NCI-H2196 (cell line): ENCODE data around the gene ACTN1.
"Not testable (repeated sequence)": the region's sequence is repeated elsewhere in the genome, so short reads cannot be mapped to it uniquely, and the experiment has no call there.

ENCODE experiments used
- DNase-seq: peaks from one replicate; lab custom pipeline; 2025; ENCODE audit not compliant: unreplicated experiment; lab: John Stamatoyannopoulos, UW

Gene ACTN1

DNA sequence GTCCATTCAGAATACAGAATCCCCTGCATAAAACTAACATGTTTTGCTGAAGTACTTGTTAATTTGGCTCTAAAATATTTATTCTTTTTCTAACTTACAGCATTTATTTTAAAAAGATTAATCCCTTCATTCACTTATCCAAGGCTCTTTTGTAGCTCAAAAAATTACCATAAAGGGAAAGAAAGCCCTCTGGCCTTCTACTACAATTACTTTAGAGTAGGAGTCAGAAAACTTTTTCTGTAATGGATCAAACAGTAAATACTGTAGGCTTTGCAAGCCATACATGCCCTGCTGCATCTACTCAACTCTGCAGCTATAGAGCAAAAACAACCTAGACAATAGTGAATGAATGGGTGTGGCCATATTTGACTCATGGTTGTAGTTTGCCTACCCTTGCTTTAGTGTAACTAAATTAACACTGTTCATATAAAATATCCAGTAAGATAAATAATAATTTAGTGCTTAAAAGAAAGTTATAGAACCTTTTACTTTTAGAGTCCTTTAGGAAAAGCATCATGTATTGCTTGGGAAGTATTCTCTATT, 112.0 kb downstream of the ACTN1 start:
- no peak for DNase-seq

DNA sequence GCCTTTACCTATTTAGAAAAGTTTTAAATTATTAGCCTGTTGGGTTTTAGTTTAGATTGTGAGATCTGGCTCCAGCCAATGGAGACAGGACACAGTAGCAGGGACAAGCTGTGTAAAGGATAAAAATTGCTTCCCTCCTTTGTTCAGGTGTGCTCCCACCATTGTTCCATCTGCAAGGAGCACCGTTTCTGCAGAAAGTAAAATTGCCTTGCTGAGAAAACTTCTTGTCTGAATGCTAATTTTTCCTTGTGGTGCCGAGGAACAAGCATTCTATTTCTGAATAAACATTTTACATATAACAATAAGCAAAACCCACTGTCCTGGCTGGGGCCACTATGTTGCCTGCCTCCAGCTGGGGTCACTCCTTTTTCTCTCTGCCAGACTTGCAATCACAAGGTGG, 113.6 kb downstream of the ACTN1 start:
- DNase-seq = no peak

DNA sequence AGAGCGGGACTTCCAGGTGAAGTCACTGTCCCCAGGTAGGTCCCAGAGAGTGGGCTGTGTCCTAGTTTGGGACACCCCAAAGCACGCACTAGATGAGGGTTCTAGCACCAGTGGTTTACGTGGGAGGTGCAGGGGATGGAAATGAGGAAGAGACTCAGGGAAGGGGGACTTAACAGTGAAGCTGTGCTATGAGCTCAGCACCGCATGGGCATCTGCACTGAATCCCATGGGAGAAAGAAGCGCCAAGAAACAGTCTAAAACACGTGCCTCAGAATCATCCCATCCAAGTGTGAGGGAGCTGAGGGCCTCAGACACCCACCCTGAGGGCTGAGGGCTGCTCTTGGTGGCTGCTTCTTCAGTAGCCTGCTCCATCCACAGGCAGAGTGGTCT, 114.7 kb downstream of the ACTN1 start:
- no peak for DNase-seq

DNA sequence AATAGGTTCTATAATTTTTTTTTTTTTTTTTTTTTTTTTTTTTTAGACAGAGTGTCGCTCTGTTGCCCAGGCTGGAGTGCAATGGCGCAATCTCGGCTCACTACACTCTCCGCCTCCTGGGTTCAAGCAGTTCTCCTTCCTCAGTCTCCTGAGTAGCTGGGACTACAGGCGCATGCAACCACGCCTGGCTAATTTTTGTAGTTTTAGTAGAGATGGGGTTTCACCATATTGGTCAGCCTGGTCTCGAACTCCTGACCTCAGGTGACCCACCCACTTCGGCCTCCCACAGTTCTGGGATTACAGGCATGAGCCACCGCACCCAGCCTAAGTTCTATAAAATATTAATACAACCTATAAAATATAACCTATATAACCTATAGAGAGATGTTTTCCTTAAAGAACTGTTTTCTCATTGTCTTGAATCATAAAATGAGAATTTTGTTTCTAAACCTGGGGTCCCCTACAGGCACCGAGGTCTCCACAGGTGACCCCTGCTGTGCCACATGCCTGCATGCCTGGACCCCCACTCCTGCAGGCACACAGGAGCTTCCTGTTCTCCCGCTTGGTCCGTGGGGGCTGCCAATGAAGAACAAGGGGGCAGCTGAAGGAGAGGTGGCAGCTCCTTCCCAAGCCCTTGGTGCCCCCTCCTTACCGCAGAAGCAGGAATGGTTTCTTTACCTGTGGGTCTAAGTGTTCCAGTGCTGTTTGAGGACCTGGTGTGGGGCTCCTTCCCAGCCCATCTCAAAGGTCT, 115.3 kb downstream of the ACTN1 start:
- DNase-seq = no peak

DNA sequence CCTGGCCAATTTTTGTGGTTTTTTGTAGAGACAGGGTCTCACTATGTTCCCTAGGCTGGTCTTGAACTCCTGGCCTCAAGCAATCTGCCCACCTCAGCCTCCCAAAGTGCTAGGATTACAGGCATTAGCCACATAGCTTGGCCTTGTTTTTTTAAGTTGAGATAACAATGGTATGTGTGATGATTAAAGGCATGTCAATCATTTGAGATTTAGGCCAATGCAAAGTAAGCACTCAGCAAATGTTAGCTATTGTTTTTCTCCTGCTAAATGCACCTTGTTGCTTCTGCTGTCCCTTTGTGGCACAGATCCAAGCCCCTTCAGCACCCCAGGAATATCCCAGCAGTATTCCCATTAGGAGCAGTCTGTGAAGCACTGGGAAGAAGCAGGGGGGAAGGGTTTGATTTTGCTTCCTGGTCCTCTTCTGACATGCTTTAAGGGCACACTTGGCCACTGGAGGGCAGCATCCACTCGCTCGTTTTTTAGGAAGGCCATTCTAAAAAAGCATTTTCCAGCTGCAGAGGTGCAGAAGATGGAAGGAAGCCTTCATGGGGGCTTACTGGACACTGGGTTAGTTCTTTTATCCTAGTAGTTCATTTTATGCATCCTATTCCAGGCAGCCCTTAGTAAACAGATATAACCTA, 116.0 kb downstream of the ACTN1 start:
- peak; percentile 88 for DNase-seq

DNA sequence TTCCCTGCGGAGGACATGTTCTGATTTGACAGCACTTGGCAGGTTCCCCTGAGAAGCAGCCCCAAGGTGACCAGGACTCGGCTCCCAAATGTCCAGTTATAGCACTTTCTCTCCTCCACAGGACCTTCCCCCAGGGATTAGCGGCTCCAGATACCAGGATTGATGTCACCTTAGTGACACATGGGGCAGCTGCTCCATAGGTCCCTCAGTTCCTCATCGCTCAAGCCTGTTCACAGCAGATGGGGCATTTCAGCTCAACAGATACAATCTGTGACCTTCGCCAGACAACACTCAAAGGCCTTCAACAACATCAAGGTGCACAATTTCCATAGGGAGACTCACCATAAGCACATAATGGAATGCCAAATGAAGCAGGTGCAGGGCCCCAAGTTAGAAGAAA, 118.3 kb downstream of the ACTN1 start:
- no peak for DNase-seq

DNA sequence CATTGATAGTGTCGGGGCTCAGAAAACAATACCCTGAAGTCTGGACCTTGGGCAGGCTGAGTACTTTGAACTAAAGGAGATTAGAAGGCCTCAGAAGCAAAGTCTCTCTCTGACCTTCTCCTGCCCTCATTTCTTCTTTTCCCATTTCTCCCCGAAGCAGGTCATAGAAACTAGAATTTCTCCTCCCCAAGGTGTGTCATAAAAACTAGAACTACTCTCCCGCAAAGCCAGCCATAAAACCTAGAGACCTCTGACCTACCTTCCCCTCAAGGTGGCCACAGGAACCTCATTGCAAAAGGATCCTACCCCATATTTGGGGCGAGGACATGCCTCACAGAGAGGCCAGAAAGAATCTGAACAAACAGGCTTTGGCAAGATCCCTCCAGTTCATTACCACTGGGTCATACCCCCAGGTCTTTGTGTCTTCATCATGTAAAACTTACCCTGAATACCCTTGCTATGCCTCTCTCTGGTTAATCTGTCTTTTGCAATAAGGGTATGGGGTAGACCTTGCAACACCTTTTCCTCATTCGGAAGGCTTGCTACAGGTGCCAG, 121.5 kb downstream of the ACTN1 start:
- no peak for DNase-seq

DNA sequence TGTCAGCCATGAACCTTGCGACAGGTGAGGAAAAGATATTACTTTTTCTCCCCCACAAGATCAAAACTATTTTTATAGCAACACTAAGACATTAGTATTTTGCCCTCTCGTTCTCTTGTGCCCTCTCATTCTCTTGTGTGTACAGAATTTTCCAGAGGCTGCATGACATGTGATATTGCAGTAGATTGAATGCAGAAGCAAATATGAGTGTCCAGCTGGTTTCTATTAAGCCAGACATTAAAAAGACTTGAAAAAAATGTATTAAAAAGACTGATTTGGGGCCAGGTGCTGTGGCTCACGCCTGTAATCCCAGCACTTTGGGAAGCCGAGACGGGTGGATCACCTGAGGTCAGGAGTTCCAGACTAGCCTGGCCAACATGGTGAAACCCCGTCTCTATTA, 122.5 kb downstream of the ACTN1 start:
- DNase-seq = no peak

DNA sequence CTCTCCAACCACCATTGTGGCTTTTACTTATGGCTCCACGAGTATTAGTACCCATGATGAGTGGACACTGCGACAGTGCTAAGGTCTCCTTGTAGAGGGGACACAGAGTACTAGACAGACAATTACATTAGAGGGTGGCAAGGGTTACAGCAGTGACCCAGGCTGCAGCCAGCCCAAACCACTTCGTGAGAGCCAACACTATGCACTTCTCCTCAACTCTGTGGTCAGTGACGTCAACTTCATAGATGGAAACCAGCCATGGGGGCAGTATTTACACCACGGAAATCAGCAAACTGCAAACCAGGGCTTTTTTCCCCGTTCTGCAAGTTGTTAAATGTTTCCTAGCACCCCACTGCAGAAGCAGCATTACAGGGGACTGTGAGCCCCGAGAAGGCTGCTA, 124.7 kb downstream of the ACTN1 start:
- DNase-seq = no peak

DNA sequence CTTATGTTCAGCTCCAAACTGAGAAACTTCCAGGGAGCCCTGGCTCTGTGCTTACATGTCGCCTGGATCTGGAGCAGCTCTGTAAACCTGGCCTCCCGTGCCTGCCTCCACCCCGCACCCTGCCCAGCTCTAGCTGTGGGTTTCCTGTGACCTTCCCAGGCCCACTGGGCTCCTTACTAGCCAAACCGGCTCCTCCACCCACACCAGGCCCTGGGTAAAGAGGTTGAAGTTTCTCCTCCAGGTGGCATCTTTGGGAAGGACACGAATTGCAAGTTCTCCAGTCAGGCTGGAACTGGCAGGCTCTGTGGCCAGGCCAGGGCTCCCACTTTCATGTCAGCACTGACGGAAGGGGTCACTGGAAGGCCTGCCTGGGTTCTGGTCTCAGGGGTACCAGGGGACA, 125.4 kb downstream of the ACTN1 start:
- no peak for DNase-seq

DNA sequence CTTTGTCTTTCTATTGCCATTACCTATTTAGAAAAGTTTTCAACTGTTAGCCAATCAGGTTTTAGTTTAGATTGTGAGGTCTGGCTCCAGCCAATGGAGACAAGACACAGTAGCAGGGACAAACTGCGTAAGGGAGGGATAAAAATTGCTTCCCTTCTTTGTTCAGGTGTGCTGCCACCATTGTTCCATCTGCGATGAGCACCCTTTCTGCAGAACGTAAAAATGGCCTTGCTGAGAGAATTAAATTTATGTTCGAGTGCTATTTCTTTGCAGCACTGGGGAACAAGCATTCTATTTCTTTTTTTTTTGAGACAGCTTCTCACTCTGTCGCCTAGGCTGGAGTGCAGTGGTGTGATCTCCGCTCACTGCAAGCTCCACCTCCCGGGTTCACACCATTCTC, 126.6 kb downstream of the ACTN1 start:
- DNase-seq = not testable (repeated sequence)

DNA sequence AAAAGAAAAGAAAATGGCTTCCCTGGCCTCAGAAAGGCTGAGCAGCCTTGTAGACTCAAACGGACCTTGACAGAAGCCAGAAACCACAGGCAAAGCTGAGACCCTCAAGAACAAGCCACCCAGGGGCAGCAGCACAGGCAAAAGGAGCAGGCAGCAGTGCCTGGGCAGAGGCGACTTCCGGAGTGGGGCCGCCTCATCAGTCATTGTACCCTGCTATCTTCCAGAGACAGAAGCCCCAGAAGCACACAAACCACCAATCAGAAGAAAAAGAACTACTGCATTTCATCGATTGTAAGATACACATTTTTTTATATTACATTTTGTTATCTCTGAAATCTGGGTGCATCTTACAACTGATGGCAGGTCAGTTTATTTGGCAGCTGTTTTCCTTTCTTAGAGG, 128.0 kb downstream of the ACTN1 start:
- DNase-seq = no peak

DNA sequence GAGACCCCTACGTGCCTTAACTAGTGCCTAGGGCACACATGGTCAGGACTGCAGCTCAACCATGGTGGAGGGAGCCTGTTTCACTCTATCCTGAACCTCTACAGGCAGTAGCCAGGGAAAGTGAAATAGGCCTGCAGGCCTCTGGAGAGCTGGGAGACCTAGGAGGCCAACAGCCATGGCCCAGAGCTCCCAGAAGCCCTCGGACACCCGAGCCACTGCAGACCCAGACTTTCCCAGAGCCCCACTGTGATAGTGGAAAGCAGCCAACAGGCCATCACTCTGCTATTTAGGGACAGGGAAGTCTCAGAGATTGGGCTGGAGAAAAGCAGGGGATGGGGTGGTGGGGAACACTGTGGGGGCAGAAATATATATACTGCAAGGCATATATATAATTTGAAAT, 129.7 kb downstream of the ACTN1 start:
- no peak for DNase-seq

DNA sequence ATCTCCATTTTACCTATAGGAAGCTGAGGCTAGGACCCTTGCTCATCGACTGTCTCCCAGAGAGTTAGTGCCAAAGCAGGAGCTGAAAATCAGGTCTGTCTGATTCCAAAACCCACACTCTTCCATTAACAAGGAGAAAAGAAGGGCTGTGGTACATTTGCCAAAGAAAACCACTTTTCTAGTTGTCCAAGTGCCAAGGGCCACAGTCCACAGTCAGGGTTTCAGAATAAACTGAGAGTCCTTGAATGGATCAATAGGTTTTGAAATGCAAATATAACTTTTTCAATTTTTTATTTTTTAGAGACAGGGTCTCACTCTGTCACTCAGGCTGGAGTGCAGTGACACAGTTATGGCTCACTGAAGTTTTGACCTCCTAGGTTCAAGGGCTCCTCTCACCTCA, 130.8 kb downstream of the ACTN1 start:
- DNase-seq = no peak

DNA sequence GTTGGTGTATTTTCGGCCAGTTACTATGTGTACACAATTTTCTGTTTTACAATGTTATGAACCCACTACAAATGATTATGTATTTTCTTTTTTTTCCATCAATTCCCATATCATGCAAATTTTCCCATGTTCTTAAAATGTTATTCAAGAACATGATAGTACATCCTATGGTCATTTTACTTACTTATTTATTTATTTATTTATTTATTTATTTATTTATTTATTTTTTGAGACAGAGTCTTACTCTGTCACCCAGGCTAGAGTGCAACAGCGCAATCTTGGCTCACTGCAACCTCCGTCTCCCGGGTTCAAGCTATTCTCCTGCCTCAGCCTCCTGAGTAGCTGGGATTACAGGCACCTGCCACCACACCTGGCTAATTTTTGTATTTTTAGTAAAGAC, 131.5 kb downstream of the ACTN1 start:
- not testable (repeated sequence) for DNase-seq

DNA sequence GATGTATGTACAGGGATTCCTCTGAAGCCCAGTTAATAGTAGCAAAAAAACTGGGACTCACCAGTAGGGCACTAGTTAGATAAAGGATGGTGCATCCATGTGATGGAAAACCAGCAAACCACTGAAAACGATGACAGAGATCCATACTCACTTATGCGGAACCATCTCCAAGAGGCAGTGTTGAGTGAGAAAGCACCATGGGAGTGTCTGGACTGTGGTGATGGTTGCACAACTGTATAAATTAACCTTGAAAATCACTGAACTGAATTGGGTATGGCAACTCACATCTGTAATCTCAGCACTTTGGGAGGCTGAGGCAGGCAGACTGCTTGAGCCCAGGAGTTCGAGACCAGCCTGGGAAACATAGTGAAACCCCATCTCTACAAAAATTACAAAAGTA, 132.6 kb downstream of the ACTN1 start:
- DNase-seq = no peak

DNA sequence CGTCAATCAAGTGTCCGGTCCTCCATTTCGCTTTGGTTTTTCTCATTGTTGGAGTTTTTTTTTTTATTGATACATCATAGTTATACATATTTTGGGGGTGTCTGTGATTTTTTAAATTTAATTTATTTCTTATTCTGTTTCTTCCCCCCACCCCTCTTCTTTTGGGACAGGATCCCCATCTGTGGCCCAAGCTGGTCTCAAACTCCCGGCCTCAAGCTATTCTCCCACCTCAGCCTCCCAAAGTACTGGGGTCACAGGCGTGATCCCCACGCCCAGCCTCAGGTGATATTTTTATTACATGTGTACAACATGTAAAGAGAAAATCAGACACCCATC, 134.9 kb downstream of the ACTN1 start:
- DNase-seq = no peak

DNA sequence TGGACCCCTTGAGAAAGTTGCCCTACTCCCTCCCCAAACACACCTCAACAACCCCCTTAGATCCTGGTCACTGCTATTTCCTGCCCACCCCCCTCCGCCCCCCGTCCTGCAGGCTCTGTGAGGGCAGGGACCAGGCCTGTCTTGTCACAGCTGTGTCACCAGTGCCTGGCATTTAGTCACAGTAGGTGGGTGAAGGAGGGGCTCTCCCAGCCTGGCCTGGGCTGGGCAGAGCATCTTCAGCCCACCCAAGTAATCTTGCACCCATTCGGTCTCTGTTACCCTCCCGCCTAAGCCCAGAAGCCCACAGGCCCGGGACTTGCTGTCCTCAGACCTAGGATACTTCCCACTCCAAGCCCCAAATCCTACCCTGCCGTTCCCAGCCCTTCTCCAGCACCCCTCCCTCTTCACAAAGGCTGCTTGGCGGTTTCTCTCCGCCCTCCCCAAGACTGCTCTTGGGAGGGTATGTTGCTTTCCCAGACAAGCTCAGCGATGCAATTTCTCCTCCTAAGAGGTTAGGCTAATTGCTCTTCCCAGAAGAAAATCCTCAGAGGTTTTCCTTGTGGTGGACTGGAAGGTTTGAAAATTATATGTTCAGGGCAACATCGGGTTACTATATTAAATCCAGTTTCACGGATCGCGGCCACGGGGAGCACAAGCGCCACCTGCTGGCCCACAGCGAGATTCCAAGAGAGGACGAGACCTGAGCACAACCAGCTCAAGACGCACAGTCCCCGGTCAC, 135.5 kb downstream of the ACTN1 start:
- peak; percentile 74 for DNase-seq

DNA sequence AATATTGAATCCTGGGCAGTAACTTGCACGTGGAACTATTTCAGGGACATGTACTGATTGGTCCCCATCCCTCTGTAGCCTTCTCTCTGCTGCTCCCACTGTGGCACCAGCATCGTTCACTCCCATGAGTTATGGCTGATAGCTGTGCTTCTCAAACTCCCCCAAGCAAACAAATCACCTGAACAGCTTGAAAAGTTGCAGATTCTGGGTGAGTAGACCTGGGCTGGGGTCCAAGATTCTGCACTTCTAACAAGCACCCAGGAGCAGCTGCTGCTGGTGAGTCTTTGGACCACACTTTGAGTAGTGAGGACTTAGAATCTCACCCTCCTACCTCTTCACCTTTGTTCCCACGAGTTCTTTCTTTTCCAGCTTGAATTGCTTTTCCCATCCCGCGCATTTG, 136.8 kb downstream of the ACTN1 start:
- DNase-seq = no peak

DNA sequence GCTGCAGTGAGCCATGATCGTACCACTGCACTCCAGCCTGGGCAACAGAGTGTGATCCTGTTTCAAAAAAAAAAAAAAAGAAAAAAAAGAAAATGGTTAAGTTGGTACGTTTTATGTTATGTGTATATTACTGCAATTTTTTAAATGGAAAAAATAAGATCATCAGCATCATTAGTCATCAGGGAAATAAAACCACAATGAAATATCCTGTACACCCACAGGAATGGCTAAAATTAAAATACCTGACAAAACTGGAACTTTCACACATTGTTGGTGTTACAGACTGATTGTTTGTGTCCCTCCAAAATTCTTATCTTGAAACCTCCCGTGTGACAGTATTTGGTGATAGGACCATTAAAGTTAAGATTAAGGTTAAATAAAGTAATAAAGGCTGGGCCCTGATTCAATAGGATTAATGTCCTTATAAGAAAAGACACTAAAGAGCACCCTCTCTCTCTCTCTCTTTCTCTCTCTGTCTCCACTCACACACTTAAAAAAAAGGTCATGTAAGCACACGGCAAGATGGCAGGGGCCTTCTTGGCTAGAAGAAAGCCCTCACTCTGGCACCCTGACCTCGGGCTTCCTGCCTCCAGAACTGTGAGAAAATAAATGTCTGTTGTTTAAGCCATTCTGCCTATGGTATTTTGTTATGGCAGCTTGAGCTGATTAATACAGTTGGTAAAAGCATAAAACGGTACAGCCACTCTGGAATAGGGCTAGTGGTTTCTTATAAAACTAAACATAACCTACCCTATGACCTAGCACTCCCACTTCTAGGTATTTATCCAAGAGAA, 137.9 kb downstream of the ACTN1 start:
- DNase-seq = no peak

DNA sequence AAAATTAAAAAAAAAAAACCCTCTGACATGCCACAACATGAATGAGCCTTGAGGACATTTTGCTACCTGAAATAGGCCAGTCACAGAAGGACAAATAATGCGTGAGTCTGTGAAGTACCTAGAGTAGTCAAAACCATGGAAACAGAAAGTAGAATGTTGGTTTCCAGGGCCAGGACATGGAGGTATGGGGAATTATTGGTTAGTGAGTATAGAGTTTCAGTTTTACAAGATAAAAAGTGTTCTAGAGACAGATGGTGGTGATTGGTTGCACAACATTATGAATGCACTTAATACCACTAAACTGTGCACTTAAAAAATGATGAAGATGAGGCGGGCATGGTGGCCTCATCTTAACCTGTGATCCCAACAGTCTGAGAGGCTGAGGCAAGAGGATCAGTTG, 138.6 kb downstream of the ACTN1 start:
- no peak for DNase-seq
